K562 (cell line): ENCODE results near the gene TFB2M. TPM values are rescaled to one million over a fixed set of nuclear protein-coding genes. Genes with fewer than 3 reads are reported as not detected.

Source experiments
- ATAC-seq: fragments of 200-7000 bp; cut with Tn5 transposase; 3 replicates; pipeline ENCODE4 v1.9.1; 2020; ENCODE audit warnings: moderate library complexity
- BruUV-seq: library from RNA; stranded (reverse); fragments of 400-500 nt; replicated peaks from 2 replicates; lab custom pipeline; 2021; lab: Mats Ljungman, UMichigan
- CTCF ChIA-PET: fragments of 300-600 bp; formaldehyde crosslinking; extraction: SDS; loops from one replicate; lab custom pipeline; 2021; ENCODE audit warnings: low intra/inter-chr PET ratio; lab: Yijun Ruan, JAX
- POLR2A ChIA-PET: fragments of 300-600, 350-650 bp; sonication (Branson Sonifier 250); formaldehyde crosslinking; extraction: SDS; loops from one replicate; lab custom pipeline; 2021; ENCODE audit warnings: antibody characterized with exemption, inconsistent platforms; lab: Yijun Ruan, JAX
- DNase-seq, 4 experiments: peaks; one replicate each; pipeline versions ENCODE4 v3.0.0 to v3.0.0-alpha.2; 2011 to 2018; ENCODE audit warnings: low spot score in 3 of 4, mixed read lengths in 3 of 4; ENCODE audit errors: extremely low read depth in 1 of 4
- FAIRE-seq: peaks from 2 replicates; lab custom pipeline; 2011; peaks lifted over from hg19 to GRCh38; lab: Jason Lieb, UNC
- H2AFZ ChIP-seq: 2 replicates; pipeline ENCODE4 v1.6.0; 2011; ENCODE audit warnings: low read depth, low read length, control low read depth, inconsistent platforms
- H3K27ac ChIP-seq: fragments of 200-600 bp; 3 replicates; pipeline ENCODE4 v1.8.0; 2011; ENCODE audit warnings: low read depth, mild to moderate bottlenecking, control low read depth, inconsistent platforms, low read length, moderate library complexity, mixed read lengths; ENCODE audit errors: extremely low read depth
- H3K27me3 ChIP-seq, 2 experiments: fragments of 300-600 bp in 1 of 2; 2 replicates in 1 of 2; 3 replicates in 1 of 2; pipeline versions ENCODE4 v1.6.0 to v1.8.0; 2011; ENCODE audit warnings: inconsistent platforms in 2 of 2, low read length in 2 of 2, mild to moderate bottlenecking in 1 of 2, mixed read lengths in 1 of 2, moderate library complexity in 1 of 2; ENCODE audit not compliant: control insufficient read depth in 2 of 2, insufficient read depth in 2 of 2
- H3K36me3 ChIP-seq: fragments of 300-600 bp; 3 replicates; pipeline ENCODE4 v1.8.0; 2011; ENCODE audit warnings: mild to moderate bottlenecking, low read length, inconsistent platforms; ENCODE audit not compliant: control insufficient read depth, insufficient read depth
- H3K4me1 ChIP-seq, 2 experiments: fragments of 200-600 bp in 1 of 2; replicated peaks in 1 of 2; 2 replicates in 1 of 2; 3 replicates in 1 of 2; pipeline versions ENCODE4 v1.5.1 to v1.8.0; 2011; ENCODE audit warnings: inconsistent platforms in 2 of 2, low read length in 2 of 2, mild to moderate bottlenecking in 1 of 2, mixed read lengths in 1 of 2, moderate library complexity in 1 of 2; ENCODE audit not compliant: control insufficient read depth in 2 of 2, insufficient read depth in 2 of 2
- H3K4me2 ChIP-seq: 2 replicates; pipeline ENCODE4 v1.6.1; 2011; ENCODE audit warnings: low read length, control low read depth, inconsistent platforms, mixed read lengths; ENCODE audit not compliant: insufficient read depth
- H3K4me3 ChIP-seq: fragments of 200-600 bp; sonication (generic), shearing (Covaris generic); 2 replicates; pipeline ENCODE4 v1.5.1; 2016; ENCODE audit warnings: control low read depth, inconsistent platforms
- H3K79me2 ChIP-seq: fragments of 200-600 bp; 3 replicates; pipeline ENCODE4 v1.8.0; 2011; ENCODE audit warnings: low read length, inconsistent platforms; ENCODE audit not compliant: control insufficient read depth, insufficient read depth
- H3K9ac ChIP-seq, 2 experiments: 2 replicates each; pipeline versions ENCODE4 v1.6.0 to v1.6.1; 2011; ENCODE audit warnings: low read depth in 2 of 2, low read length in 2 of 2, control low read depth in 1 of 2, inconsistent platforms in 1 of 2, mild to moderate bottlenecking in 1 of 2, mixed read lengths in 1 of 2; ENCODE audit not compliant: insufficient read depth in 1 of 2
- H3K9me1 ChIP-seq: one replicate; pipeline ENCODE4 v1.6.0; 2011; ENCODE audit warnings: inconsistent platforms, mild to moderate bottlenecking, low read length, moderate library complexity; ENCODE audit not compliant: control insufficient read depth, insufficient read depth
- H3K9me3 ChIP-seq: replicated peaks from 2 replicates; pipeline ENCODE4 v1.5.1; 2011; ENCODE audit warnings: low read depth, low read length, inconsistent platforms; ENCODE audit not compliant: control insufficient read depth, insufficient read depth
- H4K20me1 ChIP-seq: replicated peaks from 2 replicates; pipeline ENCODE4 v1.6.1; 2011; ENCODE audit warnings: low read length, inconsistent platforms, mixed read lengths; ENCODE audit not compliant: control insufficient read depth, insufficient read depth
- NFIC ChIP-seq: fragments of 450-650 bp; IDR thresholded peaks from 2 replicates; pipeline ENCODE4 v1.6.1; 2017; ENCODE audit warnings: mild to moderate bottlenecking, inconsistent platforms
- TRIM25 ChIP-seq: fragments of 450-650 bp; IDR thresholded peaks from 2 replicates; pipeline ENCODE4 v1.7.0; 2016; ENCODE audit warnings: borderline replicate concordance
- WGBS: fragments of 100-300 bp; shearing (Covaris generic); methylation state at CpG from one replicate; pipeline ENCODE4 v1.1.6; 2016; ENCODE audit warnings: low coverage, mixed read lengths; ENCODE audit not compliant: insufficient coverage; ENCODE audit errors: missing lambda C conversion rate; 5-methylcytosine and 5-hydroxymethylcytosine counted together
- in situ Hi-C: fragments of 300-500 bp; cut with MboI; formaldehyde crosslinking; loops from 4 replicates; pipeline ENCODE4 v1.15.0; 2018; ENCODE audit warnings: inconsistent platforms, mixed read lengths
- intact Hi-C: fragments of 100-400 bp; cut with micrococcal nuclease; formaldehyde crosslinking; loops from 2 replicates; pipeline ENCODE4 v1.14.2; 2022
- polyA plus RNA-seq, 8 experiments: library from polyadenylated mRNA; depleted of rRNA in 4 of 8; stranded (reverse) in 5 of 8; unstranded in 3 of 8; fragments of >200 nt; fragmentation: Nextera tagmentation in 2 of 8; fragmentation: Illumina TruSeq in 1 of 8; extraction: Ambion mirVana in 2 of 8; extraction: Trizol in 1 of 8; gene quantifications; 2 replicates each; pipeline versions ENCODE4 v1.2.1 to v1.2.3, GENCODE V29; 2011 to 2014; ENCODE audit warnings: inconsistent platforms in 1 of 8, missing spikeins in 1 of 8
- total RNA-seq, 7 experiments: library from RNA; depleted of rRNA in 6 of 7; stranded (reverse); fragments of >200 nt in 6 of 7; fragmentation: Illumina TruSeq in 2 of 7; extraction: Trizol in 2 of 7; gene quantifications; 2 replicates each; pipeline versions ENCODE4 v1.2.1 to v1.2.3, GENCODE V29; 2011 to 2021; ENCODE audit warnings: low replicate concordance in 1 of 7

TFB2M gene
- total and polyA plus RNA-seq, 9 of the 15 experiments (the other 6 are each of a cell fraction or from before 2014, with no cell fraction given): 55.1 to 162 (median 70.6) TPM

GRCh38 chr1:246518456-246519205 lies 47.4 kb downstream of the TFB2M start:
- Histone ChIP-seq H3K4me3 (no peak overlapping the region), H3K27me3 (peaks cover 0 to 35% of the 10 kb centered on the region in 2 experiments; a peak in 2 of 5 replicates), H3K36me3 (no peaks in the 10 kb centered on the region), H3K9me1 (no peaks in the 10 kb centered on the region), H2AFZ (no peak overlapping the region), H3K9me3 (peaks cover 27% of the 10 kb centered on the region), H4K20me1 (no peaks in the 10 kb centered on the region), H3K27ac (no peak overlapping the region), H3K9ac (no peak overlapping the region), H3K4me2 (no peak overlapping the region), H3K79me2 (no peaks in the 10 kb centered on the region), H3K4me1 (peaks cover 0 to 6% of the 10 kb centered on the region in 2 experiments; a peak in 2 of 5 replicates)
- WGBS: 3% methylated on average over 17 of the region's 17 CpGs
- no TSS peak for BruUV-seq
- ChIA-PET CTCF (no interaction called here), POLR2A (interaction anchor here (1.0 kb wide), 1 partner anchor 10 kb away, joined by 4 read pairs; no protein-coding TSS in a partner anchor)
- intact Hi-C loops (no loop called here), in situ Hi-C loops (no loop called here)
- ATAC-seq (no peak; the same call in 2 of the 3 replicates), FAIRE-seq (no peak), DNase-seq (no peak)
- no peak for TF ChIP-seq TRIM25
- no peak for TF ChIP-seq NFIC
